ENCODE data around the gene UCHL5.
"Not testable (repeated sequence)": the region's sequence is repeated elsewhere in the genome, so short reads cannot be mapped to it uniquely, and the experiment has no call there.

UCHL5 gene

DNA sequence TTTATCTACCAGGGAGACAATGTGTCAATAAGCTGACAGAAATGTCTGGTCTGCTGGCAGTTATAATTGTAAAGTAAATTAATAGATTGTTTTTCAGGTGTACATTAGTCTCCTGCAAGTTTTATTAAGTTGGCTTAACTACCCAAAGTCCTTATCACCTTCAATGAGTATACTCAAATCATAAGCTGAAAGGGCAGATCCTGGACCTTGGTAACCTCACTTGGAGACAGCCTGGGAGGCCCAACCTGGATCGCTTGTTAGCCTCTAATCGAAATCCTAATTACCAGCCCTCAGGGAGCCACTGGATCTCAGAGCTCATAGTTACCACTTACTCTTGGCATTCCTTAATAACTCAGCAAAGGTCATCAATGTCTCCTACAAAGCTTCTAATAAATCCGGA, 49.7 kb downstream of the UCHL5 start:
- no peak for DNase-seq

DNA sequence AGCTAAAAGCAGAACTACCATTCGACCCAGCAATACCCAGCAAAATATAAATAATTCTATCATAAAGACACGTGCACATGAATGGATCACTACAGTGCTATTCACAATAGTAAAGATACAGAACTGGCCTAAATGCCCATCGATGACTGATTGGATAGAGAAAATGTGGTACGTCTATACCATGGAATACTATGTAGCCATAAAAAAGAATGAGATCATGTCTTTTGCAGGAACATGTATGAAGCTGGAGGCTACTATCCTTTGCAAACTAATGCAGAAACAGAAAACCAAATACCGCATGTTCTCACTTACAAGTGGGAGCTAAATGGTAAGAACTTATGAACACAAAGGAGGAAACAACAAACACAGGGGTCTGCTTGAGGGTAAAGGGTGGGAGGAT, 53.4 kb downstream of the UCHL5 start:
- DNase-seq = no peak

DNA sequence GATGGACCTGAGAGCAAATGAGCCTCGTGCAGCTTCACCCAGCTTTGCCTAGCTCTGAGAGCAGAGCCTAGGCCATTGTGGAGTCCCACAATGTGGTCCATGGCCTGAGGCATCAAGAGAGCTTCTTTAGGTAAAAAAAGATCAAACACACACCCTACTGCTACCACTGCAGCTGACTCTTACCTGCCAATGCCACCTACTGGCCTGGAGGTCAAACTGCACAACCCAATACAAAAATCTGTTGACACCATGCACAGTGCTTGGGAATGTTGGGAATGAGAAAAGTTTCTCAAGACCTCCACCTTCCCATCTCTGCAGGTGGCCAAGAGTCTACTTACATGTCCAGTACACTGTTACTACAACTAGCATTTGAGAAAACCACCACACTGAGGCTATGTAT, 60.6 kb downstream of the UCHL5 start:
- no peak for DNase-seq

DNA sequence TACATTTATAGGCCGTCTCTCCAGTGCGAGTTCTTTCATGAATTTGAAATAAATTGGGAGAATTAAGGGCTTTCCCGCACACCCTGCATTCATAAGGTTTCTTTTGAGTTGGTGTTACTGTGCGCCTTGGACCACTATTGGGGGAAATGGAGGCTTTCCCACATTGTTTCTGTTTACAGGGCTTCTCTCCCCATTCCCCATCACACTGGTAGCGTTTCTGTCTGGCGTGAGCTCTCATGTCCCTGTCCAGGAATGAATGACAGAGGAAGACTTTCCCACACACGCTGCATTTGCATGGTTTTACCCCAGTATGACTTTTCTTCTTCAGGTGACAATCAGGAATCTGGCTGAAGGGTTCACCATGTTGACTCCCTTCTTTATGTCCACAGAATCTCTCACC, 65.0 kb downstream of the UCHL5 start:
- DNase-seq = no peak

- no peak for DNase-seq
Observed at GRCh38 chr1:192993426-192994085, 65.6 kb downstream of the UCHL5 start.

- not testable (repeated sequence) for DNase-seq
Observed at GRCh38 chr1:192986748-192987334, 72.3 kb downstream of the UCHL5 start.

DNA sequence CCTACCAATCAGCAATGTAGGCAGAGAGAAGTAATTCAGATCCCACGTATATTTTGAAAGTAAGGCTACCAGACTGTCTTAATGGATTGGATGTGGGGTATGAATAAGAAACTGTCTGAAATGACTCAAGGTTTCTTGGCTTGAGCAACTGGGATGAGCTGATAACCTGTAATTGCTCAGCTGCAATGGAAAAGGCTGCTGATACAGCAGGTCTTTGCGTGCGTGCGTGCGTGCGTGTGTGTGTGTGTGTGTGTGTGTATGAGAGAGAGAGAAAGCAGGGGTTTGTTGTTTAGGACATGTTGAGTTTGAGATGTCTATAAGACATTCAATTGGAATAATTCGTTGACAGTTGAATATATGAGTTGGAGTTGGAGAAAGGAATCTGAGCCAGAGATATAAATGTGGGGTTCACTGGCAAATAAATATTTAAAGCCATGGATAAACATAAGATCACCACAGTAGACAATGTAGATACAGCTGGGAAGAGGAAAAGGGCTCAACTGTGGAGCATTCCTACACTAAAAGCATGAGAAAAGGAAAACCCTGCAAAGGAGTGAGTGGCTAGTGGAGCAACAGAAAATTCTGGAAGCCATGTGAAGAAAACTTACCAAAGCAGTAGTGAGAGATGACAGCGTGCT, 72.9 kb downstream of the UCHL5 start:
- peak; percentile 62 to 72 for DNase-seq

- DNase-seq = no peak
Observed at GRCh38 chr1:192984080-192984479, 75.1 kb downstream of the UCHL5 start.

GRCh38 chr1:192983349-192983980, 75.7 kb downstream of the UCHL5 start:
- DNase-seq = peak; percentile 23 to 40

DNA sequence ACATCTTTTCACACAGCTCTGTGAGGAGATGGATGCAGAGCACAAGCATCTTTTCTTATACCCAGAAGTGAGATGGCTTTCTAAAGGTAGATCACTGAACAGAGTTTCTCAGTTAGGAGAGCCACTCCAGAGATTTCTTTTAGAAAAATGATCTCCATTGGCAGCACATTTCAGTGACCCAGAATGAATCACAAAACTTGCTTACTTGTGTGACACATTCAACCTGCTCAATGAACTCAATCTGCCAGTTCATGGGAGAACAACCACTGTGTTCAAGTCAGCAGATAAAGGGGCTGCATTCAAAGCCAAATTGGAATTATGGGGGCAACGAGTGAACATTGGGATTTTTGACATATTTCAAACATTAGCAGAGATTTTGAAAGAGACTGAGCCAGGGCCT, 78.3 kb downstream of the UCHL5 start:
- DNase-seq = no peak

- DNase-seq = not testable (repeated sequence)
Observed at GRCh38 chr1:192980334-192980733, 78.8 kb downstream of the UCHL5 start.

GRCh38 chr1:192979542-192979941, 79.6 kb downstream of the UCHL5 start:
- DNase-seq = no peak

DNA sequence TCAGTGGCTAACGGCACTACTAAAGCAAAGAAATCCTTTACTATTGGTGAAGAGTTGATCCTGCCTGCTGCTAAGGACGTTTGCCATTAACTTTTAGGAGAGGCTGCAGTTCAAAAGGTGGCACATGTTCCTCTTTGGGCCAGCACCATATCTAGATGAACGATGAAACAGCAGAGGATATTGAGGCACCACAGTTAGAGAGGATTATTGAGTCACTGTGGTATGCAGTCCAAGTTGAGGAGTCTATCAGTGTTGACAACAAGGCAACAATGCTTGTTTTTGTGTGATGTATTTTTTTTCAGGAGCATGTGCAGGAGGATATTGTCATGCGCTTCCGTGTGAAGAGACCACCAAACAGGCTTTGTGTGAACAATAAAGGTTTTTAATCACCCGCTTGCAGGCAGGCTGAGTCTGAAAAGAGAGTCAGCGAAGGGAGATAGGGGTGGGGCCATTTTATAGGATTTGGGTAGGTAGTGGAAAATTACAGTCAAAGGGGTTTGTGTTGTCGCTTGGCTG, 80.9 kb downstream of the UCHL5 start:
- no peak for DNase-seq

DNA sequence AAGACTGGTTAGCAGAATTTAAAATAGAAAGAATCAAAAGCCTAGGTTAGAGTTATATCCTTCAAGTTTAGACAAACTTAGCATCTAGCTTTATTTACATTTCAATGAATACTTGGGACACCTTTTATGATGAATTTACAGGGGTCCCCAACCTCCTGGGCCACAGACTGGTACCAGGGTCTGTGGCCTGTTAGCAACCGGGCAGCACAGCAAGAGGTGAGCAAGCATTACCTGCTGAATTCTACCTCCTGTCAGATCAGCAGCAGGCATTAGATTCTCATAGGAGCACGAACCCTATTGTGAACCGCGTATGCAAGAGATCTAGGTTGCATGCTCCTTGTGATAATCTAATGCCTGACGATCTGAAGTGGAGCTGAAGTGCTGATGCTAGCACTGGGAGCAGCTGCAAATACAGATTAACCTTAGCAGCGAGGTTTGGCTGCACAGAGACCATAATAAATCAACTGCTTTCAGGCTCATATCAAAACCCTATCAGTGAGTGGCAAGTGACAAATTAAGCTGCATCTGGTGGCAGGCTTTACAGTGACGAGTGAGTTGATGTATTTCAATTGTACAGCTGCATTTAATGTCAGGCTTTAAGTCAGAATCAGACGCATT, 82.0 kb downstream of the UCHL5 start:
- DNase-seq = no peak

DNA sequence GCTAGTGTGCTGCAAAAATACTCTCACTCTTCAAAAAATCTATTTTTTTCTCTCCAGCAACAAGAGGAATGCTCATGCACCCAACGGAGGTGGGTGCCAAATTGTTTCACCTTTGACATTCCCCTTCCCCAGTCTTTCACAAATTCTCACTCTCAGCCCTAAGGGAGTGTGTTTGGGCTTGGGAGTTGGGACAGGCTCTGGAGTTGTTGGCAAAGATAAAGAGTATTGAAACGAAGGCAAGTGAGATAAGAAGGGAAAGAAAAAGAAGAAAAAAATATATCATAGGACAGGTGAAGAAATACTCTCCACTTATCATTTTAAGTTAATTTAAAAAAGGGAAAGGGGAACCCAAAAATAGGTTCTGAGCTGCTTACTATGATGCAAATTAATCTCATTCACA, 82.6 kb downstream of the UCHL5 start:
- no peak for DNase-seq

- no peak for DNase-seq
Observed at GRCh38 chr1:192974701-192975100, 84.5 kb downstream of the UCHL5 start.

GRCh38 chr1:192973988-192974387, 85.2 kb downstream of the UCHL5 start:
- no peak for DNase-seq

DNA sequence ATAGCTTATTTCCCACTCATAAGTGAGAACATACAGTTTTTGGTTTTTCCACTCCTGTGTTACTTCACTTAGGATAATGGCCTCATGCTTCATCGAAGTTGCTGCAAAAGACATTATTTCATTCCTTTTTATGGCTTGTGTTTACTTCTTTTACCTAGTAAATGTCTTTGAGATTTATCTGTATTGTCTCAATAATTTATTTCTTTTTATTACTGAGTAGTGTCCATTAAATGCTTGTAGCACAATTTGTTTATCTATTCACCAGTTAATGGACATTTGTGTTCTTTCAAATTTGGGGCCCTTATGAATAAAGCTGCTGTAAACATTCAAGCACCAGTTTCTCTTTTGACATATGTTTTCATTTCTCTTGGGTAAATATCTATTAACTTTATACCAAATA, 86.0 kb downstream of the UCHL5 start:
- no peak for DNase-seq

DNA sequence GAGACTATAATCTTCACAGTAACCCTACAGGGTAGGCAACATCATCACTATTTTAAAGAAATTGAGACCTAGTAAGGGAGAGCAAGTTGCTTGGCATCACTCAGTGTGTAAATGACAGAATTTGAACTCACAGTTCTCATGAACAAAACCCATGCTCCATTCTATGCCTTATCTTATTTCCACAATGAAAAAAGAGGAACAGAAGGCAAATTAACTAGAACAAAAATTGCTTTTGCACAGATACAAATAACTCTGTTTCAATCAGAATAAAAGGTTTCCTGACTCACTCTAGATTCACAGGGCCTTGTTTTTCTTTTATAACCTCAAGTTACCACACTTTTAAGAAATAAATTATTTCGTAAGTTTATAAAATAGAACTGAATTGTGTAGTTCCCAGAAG, 90.1 kb downstream of the UCHL5 start:
- no peak for DNase-seq

- no peak for DNase-seq
Observed at GRCh38 chr1:192968323-192968722, 90.8 kb downstream of the UCHL5 start.

DNA sequence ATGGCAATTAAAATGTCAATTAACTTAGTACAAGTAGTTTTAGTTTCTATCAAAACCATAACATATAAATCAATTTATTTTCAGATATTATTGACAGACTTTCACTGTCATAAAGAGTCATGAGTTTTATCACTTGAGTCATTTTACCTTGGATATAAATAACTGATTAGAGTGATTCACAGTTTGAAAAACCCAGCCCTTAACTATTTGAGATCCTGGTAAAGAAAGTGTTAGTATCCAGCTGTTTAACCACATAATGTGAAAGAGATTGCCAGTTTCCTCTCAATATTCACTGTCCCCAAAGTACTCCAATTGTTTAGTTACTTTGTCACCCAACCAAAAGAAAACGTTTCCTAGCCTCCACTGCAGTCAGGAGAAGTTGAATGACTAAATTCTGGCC, 91.3 kb downstream of the UCHL5 start:
- DNase-seq = no peak

DNA sequence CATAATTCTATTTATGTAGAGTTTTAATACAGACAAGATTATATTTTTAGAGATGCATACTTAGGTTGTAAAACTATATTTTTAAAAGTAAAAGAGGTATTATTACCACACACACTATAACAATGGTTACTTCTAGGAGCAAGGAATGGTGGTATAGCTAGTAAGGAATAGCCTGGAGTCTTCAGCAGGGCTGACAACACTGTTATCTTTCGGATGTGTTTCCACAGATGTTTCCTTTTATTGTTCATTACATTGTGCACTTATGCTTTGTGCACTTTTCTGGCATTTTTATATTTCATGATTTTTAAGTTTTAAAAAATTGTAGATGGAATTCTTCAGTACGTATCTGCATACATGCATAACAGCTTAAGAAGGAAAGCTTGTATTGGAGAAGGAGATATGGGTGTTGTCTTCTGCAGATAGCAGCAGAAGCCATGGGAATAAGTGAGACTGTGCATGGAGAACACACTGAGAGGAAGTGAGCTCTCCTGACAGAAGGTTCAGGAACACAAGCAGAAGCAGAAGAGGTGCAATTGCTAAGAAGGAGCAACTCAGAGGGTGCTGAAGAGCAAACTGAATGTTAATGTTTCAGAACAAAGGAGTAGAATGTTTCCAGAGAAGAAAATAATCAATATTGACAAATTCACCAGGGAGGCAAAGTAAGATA, 91.8 kb downstream of the UCHL5 start:
- DNase-seq = no peak

DNA sequence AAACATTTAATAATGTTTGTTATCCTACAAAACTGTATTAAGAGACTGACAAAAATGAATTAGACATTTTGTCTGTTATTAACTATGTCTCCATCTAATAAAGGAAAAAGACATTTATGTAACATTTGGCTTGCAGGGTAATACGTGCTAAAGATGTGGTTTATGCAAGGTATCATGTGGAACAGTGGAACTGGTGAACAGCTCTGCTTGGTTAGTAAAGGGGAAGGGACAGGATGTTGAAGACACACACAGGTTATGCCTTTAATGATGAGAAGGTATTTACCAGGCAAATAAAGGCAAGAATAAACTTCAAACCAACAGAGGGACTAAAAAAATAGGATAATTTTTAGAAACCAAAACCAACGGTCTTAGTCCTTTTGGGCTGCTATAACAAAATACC, 93.1 kb downstream of the UCHL5 start:
- no peak for DNase-seq

All from activated CD4-positive, alpha-beta T cell treated with anti-CD3 and anti-CD28 coated beads, Interleukin-2, amount 50 U/mL, for 48 hours (primary cell).